ENCODE measurements around the gene COL4A3.
"Not testable (repeated sequence)": the region's sequence is repeated elsewhere in the genome, so short reads cannot be mapped to it uniquely, and the experiment has no call there.

COL4A3 gene

DNA sequence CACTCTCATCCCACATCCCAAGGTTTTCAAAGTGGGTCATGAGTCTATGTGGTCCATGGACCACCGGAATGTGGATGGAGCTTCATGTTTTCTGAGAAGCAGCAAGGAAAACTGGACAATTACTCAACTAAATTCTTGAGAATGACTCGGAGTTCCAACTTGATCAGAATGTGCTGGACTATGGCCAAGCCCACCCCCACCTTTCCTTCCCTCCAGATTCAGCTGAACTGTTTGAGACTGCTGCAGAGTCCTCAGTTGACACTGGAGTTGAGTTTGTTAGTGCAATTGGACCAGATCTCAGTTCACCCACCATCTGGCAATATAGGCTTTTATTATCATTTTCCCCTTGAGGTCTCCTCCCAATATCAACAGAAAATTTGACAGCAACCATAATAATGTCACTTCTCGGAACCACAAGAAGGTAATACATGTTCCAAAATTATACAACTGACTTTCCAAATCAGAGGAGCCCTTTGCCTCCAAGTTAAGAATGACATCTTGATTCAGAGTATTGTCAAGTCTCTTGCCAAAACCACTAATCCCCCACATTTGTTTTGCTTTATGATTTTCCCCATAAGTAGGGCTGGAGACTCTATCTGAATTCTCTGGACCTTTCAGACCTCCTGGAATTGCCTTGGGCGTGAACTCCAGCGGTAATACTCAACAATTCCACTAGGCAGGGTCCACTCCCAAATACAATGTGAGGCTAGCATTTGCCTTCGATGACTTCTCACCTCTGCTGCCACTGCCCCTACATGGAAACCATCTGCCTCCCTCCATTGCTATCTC, 9.2 kb upstream of the COL4A3 start:
- no peak for DNase-seq (ENCODE audit: low read depth, low spot score)

DNA sequence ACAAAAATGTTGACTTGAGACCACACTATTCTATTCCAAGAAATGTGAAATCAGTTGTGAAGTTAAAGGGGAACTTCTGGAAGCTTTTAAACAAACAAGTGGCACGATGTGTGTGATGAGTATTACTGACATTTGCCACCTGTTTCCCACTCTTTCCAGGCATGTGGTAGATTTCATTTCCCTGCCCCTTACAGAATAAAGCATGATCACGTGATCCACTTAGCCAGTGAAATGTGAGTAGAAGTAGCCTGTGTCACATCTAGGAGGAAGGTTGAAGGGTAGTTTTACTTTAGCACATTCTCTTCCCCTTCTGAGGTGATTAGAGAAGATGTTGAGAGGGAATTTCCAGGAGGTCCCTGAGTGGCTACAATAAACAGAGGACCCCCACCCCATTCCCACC, 4.3 kb upstream of the COL4A3 start:
- no peak for DNase-seq (ENCODE audit: low read depth, low spot score)

DNA sequence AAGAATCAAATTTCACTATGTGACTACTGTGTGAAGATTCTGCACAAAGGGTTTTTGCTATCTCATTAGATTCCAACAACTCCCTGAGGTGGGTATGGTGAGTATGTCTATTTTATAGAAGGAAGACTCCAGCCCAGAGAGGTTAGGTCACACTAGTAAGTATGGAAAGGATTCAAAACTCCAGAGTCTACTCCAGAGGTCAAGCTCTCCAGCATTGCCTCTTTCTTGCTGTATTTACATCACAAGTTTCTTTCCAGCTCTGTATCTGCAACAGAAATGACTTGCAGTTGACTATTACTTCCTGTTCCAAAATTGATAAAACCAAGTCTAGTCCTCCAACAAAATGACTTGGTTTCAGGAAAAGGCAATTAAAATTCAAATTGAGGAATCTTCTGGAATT, 2.5 kb upstream of the COL4A3 start:
- no peak for DNase-seq (ENCODE audit: low read depth, low spot score)

DNA sequence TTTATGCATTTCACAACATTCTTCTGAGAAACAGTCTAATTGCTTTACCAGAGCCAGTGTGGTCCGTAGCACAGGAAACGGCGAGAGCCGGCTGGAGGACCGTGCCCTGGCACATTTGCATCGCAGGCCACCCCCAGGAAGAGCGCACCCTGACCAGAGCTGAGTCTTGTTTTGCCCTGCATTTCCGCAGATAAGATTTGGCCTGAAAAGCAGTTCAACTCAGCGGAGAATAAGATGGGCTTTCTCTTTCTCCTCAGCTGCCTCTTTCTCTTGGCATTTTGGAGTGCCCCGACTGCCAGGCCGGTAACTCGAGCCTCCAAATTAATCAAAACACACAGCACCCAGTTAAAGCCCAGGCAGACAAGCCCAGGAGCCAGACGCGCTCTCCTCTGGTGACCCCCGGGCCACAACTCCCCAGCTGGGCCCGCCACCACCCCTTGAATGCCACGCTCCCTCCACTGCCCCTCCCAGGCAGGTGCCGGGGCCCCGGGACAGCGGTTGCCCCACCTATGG, 883 bp upstream of the COL4A3 start:
- DNase-seq (ENCODE audit: low read depth, low spot score), result no peak

DNA sequence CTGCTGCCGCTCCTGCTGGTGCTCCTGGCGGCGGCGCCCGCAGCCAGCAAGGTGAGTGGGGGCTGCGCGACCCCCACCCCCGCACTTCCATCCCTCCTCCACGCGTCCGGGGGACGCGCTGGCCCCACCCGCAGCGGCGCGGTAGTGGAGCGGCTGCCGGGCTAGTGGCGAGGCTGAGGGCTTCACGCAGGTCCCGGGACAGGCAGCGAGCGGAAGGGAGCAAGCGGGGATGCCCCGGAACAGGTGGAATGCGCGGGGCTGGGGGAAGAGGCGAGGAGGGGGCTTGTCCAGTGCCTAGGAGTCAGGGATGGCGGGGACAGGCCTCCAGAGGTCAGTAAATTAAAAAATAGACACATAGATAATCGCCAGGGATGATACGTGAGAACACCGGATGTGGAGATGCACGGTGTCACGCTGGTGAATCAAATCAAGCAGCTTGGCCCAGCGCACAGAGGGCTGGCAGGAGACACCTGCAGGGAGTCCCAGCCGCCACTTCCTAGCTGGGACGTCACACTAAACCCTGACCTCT, 403 bp downstream of the COL4A3 start:
- DNase-seq (ENCODE audit: low read depth, low spot score), result no peak

DNA sequence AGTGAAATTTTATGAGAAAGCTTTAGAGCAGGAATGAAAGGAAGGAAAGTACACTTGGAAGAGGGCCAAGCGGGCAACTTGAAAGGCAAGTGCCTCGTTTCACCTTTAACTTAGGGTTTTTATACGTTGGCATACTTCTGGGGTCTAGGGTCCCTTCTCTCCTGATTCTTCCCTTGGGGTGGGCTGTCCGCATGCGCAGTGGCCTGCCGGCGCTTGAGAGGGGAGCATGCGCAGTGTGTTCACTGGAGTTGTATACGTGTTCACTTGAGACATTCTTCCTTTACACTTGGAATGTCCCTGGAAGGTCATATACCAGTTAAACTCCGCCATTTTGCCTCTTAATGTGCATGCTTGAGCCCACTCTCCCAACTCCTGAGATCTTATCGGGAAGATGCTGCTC, 7.4 kb downstream of the COL4A3 start:
- not testable (repeated sequence) for DNase-seq (ENCODE audit: low read depth, low spot score)

DNA sequence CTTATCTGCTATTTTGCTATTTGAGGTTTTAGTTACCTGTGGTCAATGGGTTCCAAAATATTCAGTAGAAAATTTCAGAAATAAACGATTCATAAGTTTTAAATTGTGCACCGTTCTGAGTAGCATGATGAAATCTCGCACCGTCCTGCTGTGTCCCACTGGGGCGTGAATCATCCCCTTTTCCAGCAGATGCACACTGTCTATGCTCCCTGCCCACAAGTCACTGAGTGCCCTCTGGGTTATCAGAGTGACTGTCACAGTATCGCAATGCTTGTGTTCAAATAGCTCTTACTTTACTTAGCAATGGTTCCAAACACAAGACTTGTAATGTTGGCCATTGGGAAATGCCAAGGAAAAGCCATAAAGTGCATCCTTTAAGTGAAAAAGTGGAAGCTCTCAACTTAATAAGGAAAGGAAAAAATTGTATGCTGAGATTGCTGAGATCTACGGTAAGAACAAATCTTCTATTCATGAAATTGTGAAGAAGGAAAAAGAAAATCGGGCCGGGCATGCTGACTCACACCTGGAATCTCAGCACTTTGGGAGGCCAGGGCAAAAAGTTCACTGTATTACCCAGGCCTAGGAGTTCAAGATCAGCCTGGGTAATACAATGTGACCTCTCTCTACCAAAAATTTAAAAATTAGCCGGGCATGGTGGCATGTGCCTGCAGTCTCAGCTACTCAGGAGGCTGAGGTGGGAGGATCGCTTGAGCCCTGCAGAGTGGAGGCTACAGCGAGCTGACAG, 13.3 kb downstream of the COL4A3 start:
- no peak for DNase-seq (ENCODE audit: low read depth, low spot score)

DNA sequence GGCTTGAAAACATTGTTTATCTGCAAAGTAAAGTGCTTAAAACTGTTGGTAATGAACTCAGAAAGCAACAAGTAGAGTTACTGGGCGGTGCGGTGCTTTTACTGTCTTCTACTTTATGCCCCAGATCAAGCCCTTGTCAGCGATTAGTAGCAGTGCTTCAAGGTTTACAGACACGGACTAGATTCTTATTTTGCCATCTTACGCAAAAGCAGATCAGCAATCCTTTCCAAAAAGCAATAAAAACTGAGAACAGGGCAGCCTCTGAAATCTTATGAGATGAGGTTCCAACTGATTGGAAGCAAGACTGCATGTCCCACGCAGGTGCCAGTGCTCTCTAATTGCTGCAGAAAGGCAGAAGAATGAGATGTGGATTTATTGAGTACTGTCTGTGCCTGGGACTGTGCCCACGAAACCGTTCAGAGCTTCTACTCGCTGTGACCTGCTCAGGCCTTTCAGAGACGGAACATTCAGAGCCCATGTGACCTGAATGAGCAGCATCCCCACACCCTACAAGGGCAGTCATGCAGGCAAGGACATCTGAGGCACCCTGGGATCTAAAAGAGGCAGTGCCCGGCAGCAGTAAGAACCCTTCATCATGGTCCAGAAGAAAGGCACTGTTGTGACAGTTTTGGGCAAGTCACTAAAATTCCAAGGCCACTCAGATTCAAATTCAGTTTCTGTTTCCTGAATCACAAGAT, 15.7 kb downstream of the COL4A3 start:
- DNase-seq (ENCODE audit: low read depth, low spot score), result no peak

DNA sequence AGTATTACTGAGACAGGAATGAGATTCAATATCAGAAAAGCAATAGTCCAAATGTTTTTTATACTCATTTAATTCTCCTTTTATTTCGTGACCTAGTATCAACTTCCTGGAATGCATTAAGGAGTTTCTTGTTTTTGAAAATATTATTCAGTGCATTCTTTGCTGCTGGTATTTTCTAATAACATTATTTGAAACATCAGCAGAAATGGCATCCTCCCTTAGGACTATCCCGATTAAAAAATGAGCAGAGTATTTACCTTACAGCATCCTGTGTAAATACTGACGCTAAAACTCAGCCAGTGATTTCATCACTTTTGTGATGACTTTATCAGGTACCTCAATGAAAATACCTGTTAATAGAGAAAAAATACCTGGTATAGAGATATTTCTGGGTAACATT, 16.3 kb downstream of the COL4A3 start:
- no peak for DNase-seq (ENCODE audit: low read depth, low spot score)

DNA sequence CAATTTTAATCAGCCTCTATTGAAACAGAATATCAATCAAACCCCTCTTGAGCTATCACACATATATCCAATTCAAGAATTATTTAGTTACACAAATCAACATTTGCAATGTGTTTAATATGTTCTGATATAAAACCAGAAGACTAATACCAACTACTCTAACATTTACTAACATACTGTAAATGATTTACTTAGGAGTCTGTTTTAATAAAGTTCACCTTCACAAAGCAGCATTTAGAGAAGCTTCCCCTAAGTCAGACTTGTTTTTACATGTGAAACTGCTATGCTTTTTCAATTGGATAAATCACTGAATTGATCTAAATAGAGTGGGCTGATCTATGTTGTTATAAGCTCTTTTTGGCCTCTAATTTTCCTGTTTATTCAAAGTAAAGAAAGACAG, 18.3 kb downstream of the COL4A3 start:
- DNase-seq (ENCODE audit: low read depth, low spot score), result no peak

DNA sequence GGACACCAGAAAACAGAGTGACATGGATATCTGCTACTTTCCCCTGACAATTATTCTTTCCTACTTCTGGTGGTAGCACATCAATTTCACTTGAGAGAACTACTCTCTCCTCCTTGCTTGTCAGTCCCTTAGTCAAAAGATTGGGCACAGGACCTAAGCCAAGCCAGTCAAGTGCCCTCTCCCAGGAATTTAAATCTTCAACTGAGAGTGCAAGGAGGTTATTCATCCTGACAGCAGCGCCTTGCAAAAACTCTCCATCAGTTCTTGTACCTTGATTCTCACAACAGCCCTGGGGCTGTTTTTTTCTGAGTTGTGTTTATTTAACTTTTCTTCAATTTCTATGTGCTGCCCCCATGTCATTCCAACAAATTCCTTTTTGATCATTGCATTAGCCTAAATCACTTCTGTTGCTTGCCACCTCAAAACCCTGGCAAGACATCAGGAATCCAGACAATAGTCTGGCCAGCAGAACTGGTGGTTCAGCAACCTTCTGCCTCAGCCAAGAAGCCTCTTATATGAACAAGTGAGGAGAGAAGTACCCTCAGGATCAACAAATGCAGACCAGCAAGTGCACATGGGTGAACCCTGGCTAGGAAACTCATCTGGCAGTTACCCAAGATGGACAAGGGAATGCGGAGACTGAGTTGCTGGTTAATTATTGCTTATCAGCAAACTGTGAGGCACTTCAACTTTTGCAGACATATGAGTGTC, 19.4 kb downstream of the COL4A3 start:
- no peak for DNase-seq (ENCODE audit: low read depth, low spot score)

DNA sequence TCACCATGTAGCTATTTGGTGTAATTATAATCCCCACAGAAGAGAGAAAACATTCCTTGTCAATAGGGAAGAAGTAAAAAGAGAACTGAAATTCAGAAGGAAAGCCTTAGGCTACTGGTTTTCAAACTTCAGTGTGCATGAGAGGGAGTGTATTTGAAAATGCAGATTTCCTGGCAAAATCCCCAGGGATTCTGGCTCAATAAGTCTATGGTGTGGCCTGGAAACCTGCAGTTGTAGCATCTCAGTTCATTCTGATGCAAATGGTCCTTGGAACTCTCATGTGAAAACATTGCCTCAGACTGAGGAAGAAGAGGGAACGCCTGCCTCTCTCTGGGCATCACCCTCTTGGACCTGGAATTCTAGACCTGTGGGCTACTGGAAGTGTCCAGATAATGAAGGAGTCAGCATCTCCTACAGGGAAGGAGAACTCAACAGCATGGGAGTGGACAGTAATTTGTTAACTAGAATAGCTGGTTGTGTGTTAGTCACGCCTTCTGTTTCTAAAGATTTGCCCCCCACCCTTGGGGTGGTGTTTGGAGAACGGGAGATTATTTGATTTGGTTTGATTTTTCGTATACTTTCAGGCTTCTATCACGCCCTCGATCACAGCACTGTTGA, 21.3 kb downstream of the COL4A3 start:
- DNase-seq (ENCODE audit: low read depth, low spot score), result no peak

DNA sequence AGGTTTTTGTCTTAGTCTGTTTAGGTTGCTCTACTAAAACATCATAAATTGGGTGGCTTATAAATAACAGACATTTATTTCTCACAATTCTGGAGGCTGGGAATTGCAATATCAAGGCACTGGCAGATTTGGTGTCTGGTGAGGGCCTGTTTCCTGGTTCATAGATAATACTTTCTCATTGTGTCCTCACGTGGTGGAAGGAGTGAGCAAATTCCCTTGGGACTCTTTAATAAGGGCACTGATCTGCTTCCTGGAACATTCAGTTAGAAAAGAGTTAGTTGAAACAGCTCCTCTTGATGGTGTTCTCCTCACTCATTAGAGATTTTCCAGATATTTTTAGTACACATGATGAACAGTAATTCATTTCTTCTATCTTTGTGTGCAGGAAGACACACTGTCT, 22.3 kb downstream of the COL4A3 start:
- DNase-seq (ENCODE audit: low read depth, low spot score), result no peak

DNA sequence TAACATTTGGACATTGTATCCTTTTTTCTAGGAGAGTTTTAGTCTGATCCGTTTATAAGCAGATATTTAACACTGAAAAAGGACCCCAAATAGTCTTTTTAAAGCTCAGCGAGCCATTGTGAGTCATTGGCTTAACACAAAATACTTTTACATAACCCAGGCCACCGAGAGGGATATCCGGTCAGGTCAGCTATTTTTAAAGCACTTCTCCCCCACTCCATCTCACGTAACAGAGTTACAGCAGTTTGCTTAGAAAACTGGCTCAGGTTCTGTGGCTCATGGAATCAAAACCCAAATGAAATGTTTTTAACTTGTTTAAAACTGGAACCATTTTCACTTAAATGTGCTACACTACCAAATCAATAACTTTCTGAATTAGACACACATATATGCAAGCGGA, 23.9 kb downstream of the COL4A3 start:
- DNase-seq (ENCODE audit: low read depth, low spot score), result no peak

DNA sequence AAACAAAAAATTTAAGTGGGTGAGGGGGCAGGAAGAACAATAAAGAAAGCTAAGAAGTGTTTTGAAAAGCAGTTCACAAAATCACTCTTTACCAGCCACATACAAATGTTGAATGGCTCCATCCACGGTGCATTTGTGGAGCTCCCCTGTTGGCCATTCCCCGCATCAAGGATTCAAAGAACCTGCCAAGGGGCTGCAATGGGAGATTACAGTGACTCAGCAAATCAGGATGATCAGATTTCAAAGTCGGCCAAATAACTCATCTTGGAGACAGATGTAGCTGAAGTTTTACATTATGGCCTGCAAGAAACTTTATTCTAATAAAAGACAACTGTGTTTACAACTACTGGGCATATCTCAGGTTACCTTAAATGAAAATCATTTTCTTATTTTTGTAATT, 26.9 kb downstream of the COL4A3 start:
- no peak for DNase-seq (ENCODE audit: low read depth, low spot score)

DNA sequence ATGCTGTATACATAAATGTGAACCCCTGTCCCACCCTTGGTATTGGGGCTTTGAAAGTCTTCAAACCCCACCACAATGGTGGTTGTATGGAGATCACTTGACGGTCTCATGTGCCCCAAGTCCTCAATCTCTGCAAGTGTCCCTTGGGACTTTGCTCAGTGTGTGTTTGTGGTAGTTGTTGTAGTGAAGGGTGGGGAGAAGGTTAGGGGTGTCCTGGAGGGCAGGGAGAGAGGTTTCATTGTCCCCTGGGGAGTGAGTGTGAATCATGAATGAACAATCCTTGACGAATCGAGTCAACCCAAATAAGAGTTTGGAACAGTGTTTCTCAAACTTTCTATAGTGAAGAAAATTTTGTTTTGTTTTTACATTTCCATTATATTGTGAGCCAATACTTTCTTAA, 28.1 kb downstream of the COL4A3 start:
- no peak for DNase-seq (ENCODE audit: low read depth, low spot score)

DNA sequence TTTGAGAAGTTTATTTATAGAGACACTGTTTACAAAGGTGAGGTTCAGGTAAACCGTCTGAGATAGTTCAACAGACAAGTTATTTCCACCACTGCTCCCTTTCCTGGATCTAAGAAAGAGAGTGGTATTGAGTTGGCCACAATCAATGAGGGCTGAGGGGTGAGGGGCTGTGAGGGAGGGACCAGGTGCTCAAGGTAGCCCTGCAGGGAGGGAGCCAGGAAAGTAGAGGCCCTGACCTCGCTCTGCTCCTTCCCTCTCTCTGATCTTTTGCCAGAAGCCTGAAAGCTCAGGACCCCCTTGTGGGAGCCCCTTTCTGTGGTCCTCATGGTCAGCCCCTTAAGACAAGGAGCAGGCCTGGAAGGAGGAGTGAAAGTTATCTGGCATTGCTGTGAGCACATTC, 29.8 kb downstream of the COL4A3 start:
- no peak for DNase-seq (ENCODE audit: low read depth, low spot score)

DNA sequence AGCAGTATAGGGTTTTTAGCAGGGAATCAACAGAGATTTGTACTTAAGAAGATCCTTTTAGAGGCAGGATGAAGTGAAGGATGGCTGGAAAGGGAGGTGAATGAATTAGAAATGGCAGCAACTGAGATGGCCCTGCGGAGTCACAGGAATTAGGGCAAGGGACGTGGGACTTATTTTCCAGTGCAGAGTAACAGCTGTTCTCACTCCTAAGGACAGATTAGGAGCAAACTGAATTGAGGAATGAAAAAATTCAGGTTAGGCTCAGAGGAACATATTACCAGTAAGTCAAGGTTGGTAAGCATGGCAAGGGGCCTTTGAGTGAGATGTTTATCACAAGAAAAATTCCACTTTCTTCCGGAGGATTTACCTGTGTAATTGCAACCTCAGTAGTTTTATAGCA, 34.4 kb downstream of the COL4A3 start:
- no peak for DNase-seq (ENCODE audit: low read depth, low spot score)

DNA sequence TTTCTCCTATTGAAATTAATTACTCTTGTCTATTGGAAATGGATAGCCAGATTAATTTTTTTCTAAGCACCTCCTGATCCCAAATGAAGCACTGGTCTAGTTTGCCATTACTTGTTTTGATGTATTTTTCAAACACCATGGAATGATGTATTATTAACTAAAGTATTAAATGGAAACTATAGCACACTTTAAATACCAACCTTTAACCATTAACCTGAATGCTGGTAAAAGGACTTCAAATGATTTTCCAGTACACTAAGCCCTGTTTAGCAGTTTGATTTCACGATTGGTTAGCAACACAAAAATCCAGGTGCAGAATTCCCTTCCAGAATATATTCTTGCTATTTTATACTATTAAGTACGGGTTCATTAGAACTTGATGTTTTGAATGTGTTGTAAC, 37.3 kb downstream of the COL4A3 start:
- no peak for DNase-seq (ENCODE audit: low read depth, low spot score)

DNA sequence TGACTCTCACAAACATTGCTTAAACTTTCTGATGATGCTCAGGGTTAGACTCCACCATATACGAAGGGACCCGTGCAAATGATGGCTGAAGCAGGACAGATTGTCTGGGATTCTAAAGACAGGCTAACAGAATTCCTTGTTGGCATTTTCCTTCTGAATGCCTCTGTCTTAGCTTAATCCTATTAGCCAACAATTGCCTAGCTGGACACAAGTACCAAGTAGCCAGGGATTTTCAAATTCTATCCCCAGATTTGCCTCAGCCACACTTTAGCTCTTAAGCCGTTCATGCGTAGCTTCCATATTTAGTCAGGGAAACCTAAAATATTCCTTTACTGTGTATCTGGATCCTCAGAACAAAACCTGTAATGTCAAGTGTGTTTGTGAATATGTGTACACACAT, 40.0 kb downstream of the COL4A3 start:
- no peak for DNase-seq (ENCODE audit: low read depth, low spot score)

DNA sequence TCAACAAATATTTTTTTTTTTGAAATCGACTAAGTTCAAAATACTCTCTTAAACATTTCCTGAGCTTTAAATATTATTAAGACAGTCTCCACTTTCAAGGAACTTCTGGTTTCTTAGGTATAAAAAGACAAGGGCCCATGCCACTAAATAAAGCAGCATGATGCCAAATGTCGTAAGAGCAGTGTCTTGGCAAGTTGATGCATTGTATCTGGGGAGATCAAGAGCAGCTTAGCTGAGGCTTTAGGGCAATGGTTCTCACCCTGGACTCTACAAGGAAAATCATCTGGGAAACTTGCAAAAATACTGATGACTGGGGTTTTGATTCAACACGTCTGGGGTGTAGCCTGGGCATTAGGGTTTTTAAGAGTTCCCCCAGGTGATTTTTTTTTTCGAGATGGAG, 41.3 kb downstream of the COL4A3 start:
- no peak for DNase-seq (ENCODE audit: low read depth, low spot score)

Measured in iPS DF 19.7 (cell line).